Measurements from ENCODE around the gene TLN1.

- TF ChIP-seq POLR2AphosphoS5 (IDR thresholded peaks at IDR 0.05; ENCODE audit: low read depth, low read length), result no peak
- TF ChIP-seq CTCF (IDR thresholded peaks at IDR 0.05), result no peak
- TF ChIP-seq REST (IDR thresholded peaks at IDR 0.05; ENCODE audit: insufficient read depth in 1 of 2, low read depth in 2 of 2, low read length in 1 of 2), result no peak
- TF ChIP-seq TCF7L2 (IDR thresholded peaks at IDR 0.05; ENCODE audit: low read depth, low read length), result no peak
- no peak for TF ChIP-seq SIN3A (IDR thresholded peaks at IDR 0.05; ENCODE audit: borderline replicate concordance, insufficient read depth, low read depth, low read length)
Measured at GRCh38 chr9:35776018-35776417, 44.0 kb upstream of the TLN1 start.

All from Panc1 (cell line).